ENCODE results near the gene PLXNA1. TPM values are rescaled to one million over a fixed set of nuclear protein-coding genes. Genes with fewer than 3 reads are reported as not detected.

The PLXNA1 gene
- total RNA-seq = 26.4 TPM
- long read RNA-seq, full-length matches to known transcripts = 2 of 71 reads
- long read RNA-seq, partial matches to known transcripts = 38 of 71 reads
- long read RNA-seq, other reads (novel, unspliced or antisense) = 31 of 71 reads

GRCh38 chr3:126982471-126983175 lies at the start of gene PLXNA1:
Gene PLXNA1, plus strand, starts transcription at chr3:126983115. Its CDS starts 5,479 bp downstream, at chr3:126988594.
- peaks cover 48% of the 10 kb centered on the region for H3K4me1 ChIP-seq
- DNase-seq = peak; percentile 81
- H3K9me3 ChIP-seq (replicated peaks) = no peaks in the 10 kb centered on the region
- H3K36me3 ChIP-seq = no peaks in the 10 kb centered on the region
- TF ChIP-seq, protein P1, sequence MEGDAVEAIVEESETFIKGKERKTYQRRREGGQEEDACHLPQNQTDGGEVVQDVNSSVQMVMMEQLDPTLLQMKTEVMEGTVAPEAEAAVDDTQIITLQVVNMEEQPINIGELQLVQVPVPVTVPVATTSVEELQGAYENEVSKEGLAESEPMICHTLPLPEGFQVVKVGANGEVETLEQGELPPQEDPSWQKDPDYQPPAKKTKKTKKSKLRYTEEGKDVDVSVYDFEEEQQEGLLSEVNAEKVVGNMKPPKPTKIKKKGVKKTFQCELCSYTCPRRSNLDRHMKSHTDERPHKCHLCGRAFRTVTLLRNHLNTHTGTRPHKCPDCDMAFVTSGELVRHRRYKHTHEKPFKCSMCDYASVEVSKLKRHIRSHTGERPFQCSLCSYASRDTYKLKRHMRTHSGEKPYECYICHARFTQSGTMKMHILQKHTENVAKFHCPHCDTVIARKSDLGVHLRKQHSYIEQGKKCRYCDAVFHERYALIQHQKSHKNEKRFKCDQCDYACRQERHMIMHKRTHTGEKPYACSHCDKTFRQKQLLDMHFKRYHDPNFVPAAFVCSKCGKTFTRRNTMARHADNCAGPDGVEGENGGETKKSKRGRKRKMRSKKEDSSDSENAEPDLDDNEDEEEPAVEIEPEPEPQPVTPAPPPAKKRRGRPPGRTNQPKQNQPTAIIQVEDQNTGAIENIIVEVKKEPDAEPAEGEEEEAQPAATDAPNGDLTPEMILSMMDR (IDR thresholded peaks at IDR 0.05; ENCODE audit: borderline replicate concordance) = peak; percentile 86
- peaks cover 13% of the 10 kb centered on the region for H3K27me3 ChIP-seq (ENCODE audit: low read depth)
- H3K4me3 ChIP-seq = peak within 1 kb of the TSS; percentile 85
- intact Hi-C loops (cut with micrococcal nuclease) = no loop called here
- H3K27ac ChIP-seq (replicated peaks) = peak within 1 kb of the TSS; percentile 82

GRCh38 chr3:126934031-126934531 lies 48.8 kb upstream of the PLXNA1 start:
- Histone ChIP-seq H3K27me3 (ENCODE audit: low read depth) (peaks cover 21% of the 10 kb centered on the region), H3K27ac (replicated peaks) (no peak overlapping the region), H3K4me1 (peaks cover 48% of the 10 kb centered on the region), H3K9me3 (replicated peaks) (no peaks in the 10 kb centered on the region), H3K4me3 (no peak overlapping the region), H3K36me3 (no peaks in the 10 kb centered on the region)
- TF ChIP-seq, protein P1 (IDR thresholded peaks at IDR 0.05; ENCODE audit: borderline replicate concordance) = no peak
- intact Hi-C loops (cut with micrococcal nuclease) = no loop called here
- DNase-seq = no peak

DNA sequence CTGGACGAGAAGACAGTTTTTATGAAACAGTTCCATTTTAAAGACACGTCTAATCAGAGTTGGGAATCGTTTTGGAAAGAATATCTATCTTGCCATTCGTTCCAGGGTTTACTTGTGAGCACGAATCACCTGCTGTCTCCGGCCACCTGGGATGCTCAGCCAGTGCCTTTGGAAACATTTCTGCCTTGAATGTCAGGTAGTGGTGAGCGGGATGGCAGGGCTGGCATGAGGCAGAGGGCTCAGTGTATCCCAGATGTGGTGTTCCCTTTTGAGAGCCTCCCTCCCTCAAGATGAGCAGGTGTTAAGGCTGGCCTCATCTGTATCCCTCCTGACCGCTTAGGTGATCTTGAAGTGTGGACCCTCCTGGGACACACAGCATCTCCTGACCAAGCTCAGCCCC lies 47.9 kb upstream of the PLXNA1 start:
- H3K4me1 ChIP-seq = peaks cover 57% of the 10 kb centered on the region
- TF ChIP-seq, protein P1 (IDR thresholded peaks at IDR 0.05; ENCODE audit: borderline replicate concordance) = no peak
- DNase-seq = no peak
- H3K27ac ChIP-seq (replicated peaks) = no peak overlapping the region
- intact Hi-C loops (cut with micrococcal nuclease) = no loop called here
- peaks cover 14% of the 10 kb centered on the region for H3K27me3 ChIP-seq (ENCODE audit: low read depth)
- no peaks in the 10 kb centered on the region for H3K9me3 ChIP-seq (replicated peaks)
- H3K36me3 ChIP-seq = no peaks in the 10 kb centered on the region
- no peak overlapping the region for H3K4me3 ChIP-seq

- no peaks in the 10 kb centered on the region for H3K36me3 ChIP-seq
- H3K9me3 ChIP-seq (replicated peaks) = no peaks in the 10 kb centered on the region
- no peak overlapping the region for H3K4me3 ChIP-seq
- TF ChIP-seq, protein P1 (IDR thresholded peaks at IDR 0.05; ENCODE audit: borderline replicate concordance) = no peak
- peaks cover 57% of the 10 kb centered on the region for H3K4me1 ChIP-seq
- peaks cover 6% of the 10 kb centered on the region for H3K27me3 ChIP-seq (ENCODE audit: low read depth)
- DNase-seq = no peak
- intact Hi-C loops (cut with micrococcal nuclease) = no loop called here
- no peak overlapping the region for H3K27ac ChIP-seq (replicated peaks)
These were observed 47.0 kb upstream of the PLXNA1 start for GRCh38 chr3:126935756-126936509.

DNA sequence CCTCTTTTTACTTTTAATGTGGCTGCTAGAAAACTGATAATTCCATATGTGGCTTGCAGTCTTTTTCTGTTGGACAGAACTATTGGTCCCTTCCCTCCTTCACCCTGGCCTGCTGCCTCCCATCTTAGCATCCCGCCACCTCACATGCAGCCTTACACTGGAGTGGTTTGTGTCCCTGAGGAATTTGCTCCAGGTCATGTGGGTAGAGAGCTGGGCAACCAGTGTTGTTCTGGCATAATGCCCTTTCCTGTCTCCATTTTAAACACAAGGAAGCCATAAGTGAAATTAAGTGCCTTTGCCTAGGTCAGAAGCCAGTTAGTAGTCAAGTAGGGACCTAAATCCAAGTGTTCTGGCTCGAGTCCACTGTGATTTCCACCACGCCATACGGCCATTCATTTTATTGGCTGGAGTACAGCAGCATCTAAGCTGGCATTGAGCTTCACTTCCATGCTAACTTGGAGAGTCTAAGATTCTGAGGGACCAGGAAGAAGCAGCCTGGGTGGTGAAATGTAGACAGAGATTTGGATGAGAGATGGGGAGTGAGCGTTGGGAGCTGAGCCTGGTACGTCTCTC lies 46.0 kb upstream of the PLXNA1 start:
- intact Hi-C loops (cut with micrococcal nuclease) = no loop called here
- H3K27me3 ChIP-seq (ENCODE audit: low read depth) = no peaks in the 10 kb centered on the region
- DNase-seq = no peak
- no peaks in the 10 kb centered on the region for H3K9me3 ChIP-seq (replicated peaks)
- no peak overlapping the region for H3K27ac ChIP-seq (replicated peaks)
- no peak overlapping the region for H3K4me3 ChIP-seq
- TF ChIP-seq, protein P1 (IDR thresholded peaks at IDR 0.05; ENCODE audit: borderline replicate concordance) = no peak
- peaks cover 51% of the 10 kb centered on the region for H3K4me1 ChIP-seq
- no peaks in the 10 kb centered on the region for H3K36me3 ChIP-seq
